Measurements from ENCODE around the gene CACNA1S.

DNA sequence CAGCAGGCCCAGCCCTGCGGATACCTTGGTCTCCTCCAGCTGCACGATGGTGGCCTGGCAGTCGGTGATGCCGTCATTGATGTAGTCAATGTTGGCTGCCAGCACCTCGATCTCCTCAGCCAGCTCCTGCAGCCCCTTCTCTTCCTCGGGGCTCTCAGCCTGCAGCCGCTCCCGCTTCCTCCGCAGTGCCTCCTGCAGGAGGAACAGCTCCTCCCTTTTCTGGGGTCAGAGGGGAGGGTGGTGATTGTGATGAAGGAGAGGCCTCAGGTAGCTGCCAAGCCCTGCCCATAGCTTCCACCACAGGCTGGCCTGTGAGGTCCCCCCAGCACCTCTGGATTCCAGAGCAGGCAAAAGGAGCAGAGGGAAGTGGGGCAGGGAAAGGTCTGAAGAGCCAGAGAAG is 122.1 kb downstream of the CACNA1S start:
- no peak for TF ChIP-seq ZNF496 (CRISPR knock-in tag; IDR thresholded peaks at IDR 0.05; ENCODE audit: insufficient replicate concordance)
- no peak for TF ChIP-seq TAF1 (CRISPR knock-in tag; IDR thresholded peaks at IDR 0.05)
- TF ChIP-seq, protein P1, sequence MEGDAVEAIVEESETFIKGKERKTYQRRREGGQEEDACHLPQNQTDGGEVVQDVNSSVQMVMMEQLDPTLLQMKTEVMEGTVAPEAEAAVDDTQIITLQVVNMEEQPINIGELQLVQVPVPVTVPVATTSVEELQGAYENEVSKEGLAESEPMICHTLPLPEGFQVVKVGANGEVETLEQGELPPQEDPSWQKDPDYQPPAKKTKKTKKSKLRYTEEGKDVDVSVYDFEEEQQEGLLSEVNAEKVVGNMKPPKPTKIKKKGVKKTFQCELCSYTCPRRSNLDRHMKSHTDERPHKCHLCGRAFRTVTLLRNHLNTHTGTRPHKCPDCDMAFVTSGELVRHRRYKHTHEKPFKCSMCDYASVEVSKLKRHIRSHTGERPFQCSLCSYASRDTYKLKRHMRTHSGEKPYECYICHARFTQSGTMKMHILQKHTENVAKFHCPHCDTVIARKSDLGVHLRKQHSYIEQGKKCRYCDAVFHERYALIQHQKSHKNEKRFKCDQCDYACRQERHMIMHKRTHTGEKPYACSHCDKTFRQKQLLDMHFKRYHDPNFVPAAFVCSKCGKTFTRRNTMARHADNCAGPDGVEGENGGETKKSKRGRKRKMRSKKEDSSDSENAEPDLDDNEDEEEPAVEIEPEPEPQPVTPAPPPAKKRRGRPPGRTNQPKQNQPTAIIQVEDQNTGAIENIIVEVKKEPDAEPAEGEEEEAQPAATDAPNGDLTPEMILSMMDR (CRISPR knock-in tag; IDR thresholded peaks at IDR 0.05): no peak
- TF ChIP-seq ZNF709 (CRISPR knock-in tag; IDR thresholded peaks at IDR 0.05): no peak
- TF ChIP-seq DDIT3 (CRISPR knock-in tag; IDR thresholded peaks at IDR 0.05): no peak
- TF ChIP-seq ZNF780A (CRISPR knock-in tag; IDR thresholded peaks at IDR 0.05): no peak
